OCI-LY7 (cell line): Measurements from ENCODE around the gene TMEM131L. TPM values are rescaled to one million over a fixed set of nuclear protein-coding genes. Genes with fewer than 3 reads are reported as not detected.

Experiments
- BruUV-seq: library from RNA; stranded (reverse); fragments of 400-500 nt; replicated peaks from 2 replicates; lab custom pipeline; 2021; lab: Mats Ljungman, UMichigan
- CTCF ChIA-PET: fragments of 300-600 bp; sonication (Branson Sonifier 250); formaldehyde crosslinking; loops from one replicate; lab custom pipeline; 2022; ENCODE audit warnings: antibody characterized with exemption; ENCODE audit not compliant: unreplicated experiment; lab: Charles Lee
- POLR2A ChIA-PET: fragments of 300-600 bp; sonication (Branson Sonifier 250); formaldehyde crosslinking; loops from one replicate; lab custom pipeline; 2022; ENCODE audit warnings: antibody characterized with exemption; lab: Charles Lee
- DNase-seq: peaks from one replicate; pipeline ENCODE4 v3.0.0-alpha.2; 2015; ENCODE audit warnings: low spot score
- H2AFZ ChIP-seq: fragments of 200-600 bp; sonication (generic), shearing (Covaris generic); 2 replicates; pipeline ENCODE4 v1.6.1; 2014; ENCODE audit warnings: mild to moderate bottlenecking, antibody characterized with exemption, low read length, moderate library complexity
- H3K27ac ChIP-seq: fragments of 200-600 bp; sonication (generic); 2 replicates; pipeline ENCODE4 v1.5.1; 2014; ENCODE audit warnings: mixed run types, low read depth, mild to moderate bottlenecking, moderate library complexity, low read length, inconsistent platforms; ENCODE audit not compliant: poor library complexity, severe bottlenecking
- H3K36me3 ChIP-seq: fragments of 200-600 bp; sonication (generic); 2 replicates; pipeline ENCODE4 v1.6.1; 2014; ENCODE audit warnings: mild to moderate bottlenecking, antibody characterized with exemption, low read length, moderate library complexity, mixed read lengths; ENCODE audit not compliant: insufficient read depth
- H3K4me1 ChIP-seq: fragments of 200-600 bp; sonication (generic); 2 replicates; pipeline ENCODE4 v1.5.1; 2014; ENCODE audit warnings: mild to moderate bottlenecking, low read length; ENCODE audit not compliant: insufficient read depth, poor library complexity, severe bottlenecking
- H3K4me2 ChIP-seq: fragments of 200-600 bp; sonication (generic); 2 replicates; pipeline ENCODE4 v1.6.1; 2014; ENCODE audit warnings: mild to moderate bottlenecking, low read length
- H3K4me3 ChIP-seq: fragments of 200-600 bp; sonication (generic); 2 replicates; pipeline ENCODE4 v1.5.1; 2014; ENCODE audit warnings: mild to moderate bottlenecking, low read depth, low read length; ENCODE audit not compliant: poor library complexity, severe bottlenecking
- H3K79me2 ChIP-seq: fragments of 200-600 bp; sonication (generic); 2 replicates; pipeline ENCODE4 v1.6.1; 2016; ENCODE audit warnings: low read depth, mild to moderate bottlenecking, low read length, moderate library complexity, mixed read lengths; ENCODE audit not compliant: insufficient read depth
- H3K9me2 ChIP-seq: fragments of 200-600 bp; sonication (generic); 2 replicates; pipeline ENCODE4 v1.6.1; 2016; ENCODE audit warnings: mild to moderate bottlenecking, low read length, mixed read lengths; ENCODE audit not compliant: insufficient read depth
- H3K9me3 ChIP-seq: fragments of 200-600 bp; sonication (generic); 2 replicates; pipeline ENCODE4 v1.6.1; 2014; ENCODE audit warnings: mild to moderate bottlenecking, mixed run types, low read length, mixed read lengths
- H4K20me1 ChIP-seq: fragments of 200-600 bp; sonication (generic); 2 replicates; pipeline ENCODE4 v1.6.1; 2014; ENCODE audit warnings: mild to moderate bottlenecking, antibody characterized with exemption, low read length, moderate library complexity, mixed read lengths; ENCODE audit not compliant: insufficient read depth
- EZH2phosphoT487 ChIP-seq: fragments of 200-600 bp; sonication (generic); IDR thresholded peaks from 2 replicates; pipeline ENCODE4 v1.6.1; 2018; ENCODE audit warnings: low read depth, borderline replicate concordance, mild to moderate bottlenecking, mixed run types, antibody characterized with exemption, low read length, moderate library complexity, mixed read lengths
- intact Hi-C: fragments of 100-400 bp; cut with micrococcal nuclease; formaldehyde crosslinking; loops from one replicate; pipeline ENCODE4 v1.10.0; 2022; ENCODE audit not compliant: unreplicated experiment
- total RNA-seq, 2 experiments: library from RNA; depleted of rRNA in 1 of 2; stranded (reverse); fragments of >200 nt in 1 of 2; shearing (Covaris generic) in 1 of 2; gene quantifications; 2 replicates each; pipeline ENCODE4 v1.2.3, GENCODE V29; 2014 to 2022
- TF ChIP-seq, protein P1 (sequence below): fragments of 200-600 bp; sonication (generic); conservative IDR thresholded peaks from 2 replicates; pipeline ENCODE4 v1.5.1; 2014; ENCODE audit warnings: mild to moderate bottlenecking, antibody characterized with exemption, low read length, moderate library complexity, mixed read lengths

Gene TMEM131L
- total RNA-seq, 2 experiments from 2014 or later = 133 to 148 TPM

DNA sequence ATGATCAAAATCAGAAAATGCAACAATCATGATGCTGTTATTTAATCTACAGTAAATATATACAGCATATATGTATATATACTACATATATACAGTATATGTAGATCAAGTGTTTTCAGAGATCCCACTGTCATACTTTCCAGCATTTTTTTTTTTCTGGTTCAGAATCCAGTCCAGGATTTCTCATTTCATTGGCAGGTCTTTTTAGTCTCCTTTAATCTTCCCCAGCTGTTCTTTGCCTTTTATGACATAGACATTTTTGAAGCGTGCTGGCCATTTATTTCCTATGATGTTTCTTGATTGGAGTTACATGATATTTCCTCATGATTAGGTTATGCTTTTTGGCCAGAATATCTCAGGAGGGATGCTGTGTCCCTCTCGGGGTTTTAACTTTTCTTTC lies 125.9 kb downstream of the TMEM131L start:
- Histone ChIP-seq H3K9me3 (no peaks in the 10 kb centered on the region), H3K79me2 (peaks cover 19% of the 10 kb centered on the region; the same call in 1 of the 2 replicates), H3K4me2 (no peak overlapping the region), H2AFZ (no peak overlapping the region), H3K9me2 (no peaks in the 10 kb centered on the region), H3K36me3 (peaks cover 98% of the 10 kb centered on the region), H3K4me1 (no peaks in the 10 kb centered on the region), H3K27ac (no peak overlapping the region), H3K4me3 (no peak overlapping the region), H4K20me1 (peaks cover 7% of the 10 kb centered on the region; the same call in 1 of the 2 replicates)
- no peak for TF ChIP-seq EZH2phosphoT487
- TF ChIP-seq, protein P1, sequence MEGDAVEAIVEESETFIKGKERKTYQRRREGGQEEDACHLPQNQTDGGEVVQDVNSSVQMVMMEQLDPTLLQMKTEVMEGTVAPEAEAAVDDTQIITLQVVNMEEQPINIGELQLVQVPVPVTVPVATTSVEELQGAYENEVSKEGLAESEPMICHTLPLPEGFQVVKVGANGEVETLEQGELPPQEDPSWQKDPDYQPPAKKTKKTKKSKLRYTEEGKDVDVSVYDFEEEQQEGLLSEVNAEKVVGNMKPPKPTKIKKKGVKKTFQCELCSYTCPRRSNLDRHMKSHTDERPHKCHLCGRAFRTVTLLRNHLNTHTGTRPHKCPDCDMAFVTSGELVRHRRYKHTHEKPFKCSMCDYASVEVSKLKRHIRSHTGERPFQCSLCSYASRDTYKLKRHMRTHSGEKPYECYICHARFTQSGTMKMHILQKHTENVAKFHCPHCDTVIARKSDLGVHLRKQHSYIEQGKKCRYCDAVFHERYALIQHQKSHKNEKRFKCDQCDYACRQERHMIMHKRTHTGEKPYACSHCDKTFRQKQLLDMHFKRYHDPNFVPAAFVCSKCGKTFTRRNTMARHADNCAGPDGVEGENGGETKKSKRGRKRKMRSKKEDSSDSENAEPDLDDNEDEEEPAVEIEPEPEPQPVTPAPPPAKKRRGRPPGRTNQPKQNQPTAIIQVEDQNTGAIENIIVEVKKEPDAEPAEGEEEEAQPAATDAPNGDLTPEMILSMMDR = no peak
- no peak for DNase-seq
- ChIA-PET CTCF (interaction anchor here (1.1 kb wide), 1 partner anchor 248 kb away, joined by 4 read pairs; no protein-coding TSS in a partner anchor), POLR2A (interaction anchor here (1.4 kb wide), 1 partner anchor 10 kb away, joined by 3 read pairs; no protein-coding TSS in a partner anchor)
- intact Hi-C loops = no loop called here
- no TSS peak for BruUV-seq

DNA sequence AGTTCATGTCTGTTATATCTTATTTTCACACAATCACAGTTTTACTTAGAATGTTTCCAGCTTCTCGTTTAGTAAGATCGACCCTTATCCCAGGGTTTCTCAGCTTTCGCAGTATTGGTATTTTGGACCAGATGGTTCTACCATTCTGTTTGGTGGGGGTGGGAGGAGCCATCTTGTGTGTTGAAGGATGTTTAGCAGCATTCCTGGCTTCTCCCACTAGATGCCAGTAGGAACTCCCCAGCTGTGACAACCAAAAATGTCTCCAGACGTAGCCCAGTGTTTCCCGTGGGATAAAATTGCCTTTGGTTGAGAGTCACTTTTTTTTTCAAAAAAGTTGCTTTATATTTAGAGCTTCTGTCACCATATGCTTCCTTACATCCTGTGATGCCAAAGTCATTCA lies 127.0 kb downstream of the TMEM131L start:
- Histone ChIP-seq H3K9me3 (no peaks in the 10 kb centered on the region), H3K36me3 (peaks cover 98% of the 10 kb centered on the region), H3K27ac (no peak overlapping the region), H4K20me1 (peaks cover 7% of the 10 kb centered on the region; the same call in 1 of the 2 replicates), H3K4me3 (no peak overlapping the region), H3K79me2 (peaks cover 9% of the 10 kb centered on the region; the same call in 1 of the 2 replicates), H3K4me2 (no peak overlapping the region), H3K4me1 (no peaks in the 10 kb centered on the region), H3K9me2 (no peaks in the 10 kb centered on the region), H2AFZ (no peak overlapping the region)
- intact Hi-C loops = no loop called here
- TF ChIP-seq, protein P1 = no peak
- CTCF ChIA-PET = interaction anchor here (1.1 kb wide), 1 partner anchor 249 kb away, joined by 4 read pairs; no protein-coding TSS in a partner anchor
- POLR2A ChIA-PET = interaction anchor here (0.6 to 5.4 kb wide), 3 partner anchors 9 to 270 kb away, joined by 3 to 33 read pairs (median 3); no protein-coding TSS in a partner anchor
- no peak for DNase-seq
- no TSS peak for BruUV-seq

DNA sequence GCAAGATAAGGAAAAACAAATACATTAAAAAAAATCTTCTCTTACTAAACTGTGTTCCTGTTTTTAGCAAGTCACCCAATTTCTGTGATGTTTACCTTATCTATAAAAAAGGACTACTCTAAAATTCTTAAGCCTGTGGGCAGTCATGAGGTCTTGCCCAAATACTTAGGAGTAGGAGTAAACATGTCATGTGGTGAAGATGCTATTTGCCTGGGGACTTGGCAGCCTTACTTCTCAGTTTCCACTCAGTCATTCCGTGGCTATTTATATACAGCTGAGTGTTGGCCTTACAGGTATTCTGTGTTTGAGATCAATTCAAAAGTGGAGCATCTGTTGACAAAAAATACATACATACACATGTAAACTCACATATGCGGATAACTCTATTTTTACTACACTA lies 128.1 kb downstream of the TMEM131L start:
- CTCF ChIA-PET = no interaction called here
- POLR2A ChIA-PET = interaction anchor here (0.6 to 5.4 kb wide), 3 partner anchors 9 to 169 kb away, joined by 3 to 33 read pairs (median 6); no protein-coding TSS in a partner anchor
- no peak overlapping the region for H3K27ac ChIP-seq
- no TSS peak for BruUV-seq
- H2AFZ ChIP-seq = no peak overlapping the region
- H4K20me1 ChIP-seq = peaks cover 7% of the 10 kb centered on the region; the same call in 1 of the 2 replicates
- H3K79me2 ChIP-seq = peaks cover 4% of the 10 kb centered on the region; the same call in 1 of the 2 replicates
- H3K9me3 ChIP-seq = no peaks in the 10 kb centered on the region
- intact Hi-C loops = no loop called here
- H3K4me2 ChIP-seq = no peak overlapping the region
- no peaks in the 10 kb centered on the region for H3K9me2 ChIP-seq
- H3K36me3 ChIP-seq = peaks cover 98% of the 10 kb centered on the region
- H3K4me3 ChIP-seq = no peak overlapping the region
- H3K4me1 ChIP-seq = no peaks in the 10 kb centered on the region
- no peak for TF ChIP-seq EZH2phosphoT487
- TF ChIP-seq, protein P1 = no peak
- DNase-seq = no peak
